HepG2 (cell line): ENCODE results near the gene JPT2. TPM values are rescaled to one million over a fixed set of nuclear protein-coding genes. Genes with fewer than 3 reads are reported as not detected.
A peak's percentile ranks its signal among the peaks of the same experiment; 100 is the strongest.

ENCODE experiments used
- BATF2 ChIP-seq: sonication (generic); formaldehyde crosslinking; IDR thresholded peaks from 2 replicates; pipeline ENCODE4 v1.8.0; 2022; ENCODE audit warnings: mild to moderate bottlenecking, missing genetic modification reagents, moderate library complexity
- CHD4 ChIP-seq: fragments of 200-600 bp; sonication (generic); IDR thresholded peaks from 2 replicates; pipeline ENCODE4 v1.7.0; 2017; ENCODE audit warnings: mild to moderate bottlenecking, low read length, borderline replicate concordance
- DRAP1 ChIP-seq: IDR thresholded peaks from 2 replicates; pipeline ENCODE4 v1.6.1; 2016; ENCODE audit warnings: missing genetic modification reagents, missing compliant biosample characterization
- HOXA7 ChIP-seq: sonication (generic); formaldehyde crosslinking; IDR thresholded peaks from 2 replicates; pipeline ENCODE4 v1.8.1; 2022; ENCODE audit warnings: mild to moderate bottlenecking, missing genetic modification reagents, moderate library complexity
- IRF9 ChIP-seq: sonication (generic); formaldehyde crosslinking; IDR thresholded peaks from 2 replicates; pipeline ENCODE4 v1.8.0; 2022; ENCODE audit warnings: missing genetic modification reagents, mild to moderate bottlenecking, borderline replicate concordance
- KMT2A ChIP-seq: sonication (generic); formaldehyde crosslinking; IDR thresholded peaks from 2 replicates; pipeline ENCODE4 v1.4.0; 2020; ENCODE audit warnings: missing genetic modification reagents
- PAXIP1 ChIP-seq: sonication (generic); formaldehyde crosslinking; conservative IDR thresholded peaks from 2 replicates; pipeline ENCODE4 v1.4.0; 2020; ENCODE audit warnings: mild to moderate bottlenecking, missing genetic modification reagents, moderate library complexity
- PHF5A ChIP-seq: IDR thresholded peaks from one replicate; pipeline ENCODE4 v1.6.1; 2018; ENCODE audit warnings: low read depth, missing genetic modification reagents; ENCODE audit not compliant: unreplicated experiment
- TEAD2 ChIP-seq: sonication (generic); formaldehyde crosslinking; IDR thresholded peaks from 2 replicates; pipeline ENCODE4 v1.9.0; 2021; ENCODE audit warnings: missing genetic modification reagents
- WIZ ChIP-seq: sonication (generic); formaldehyde crosslinking; IDR thresholded peaks from 2 replicates; pipeline ENCODE4 v1.5.1; 2020; ENCODE audit warnings: mild to moderate bottlenecking, missing genetic modification reagents
- YEATS2 ChIP-seq: sonication (generic); formaldehyde crosslinking; IDR thresholded peaks from 2 replicates; pipeline ENCODE4 v1.4.0; 2020; ENCODE audit warnings: missing genetic modification reagents, borderline replicate concordance
- ZNF224 ChIP-seq: sonication (generic); formaldehyde crosslinking; IDR thresholded peaks from 2 replicates; pipeline ENCODE4 v1.5.0; 2020; ENCODE audit warnings: mild to moderate bottlenecking, missing genetic modification reagents
- ZNF280B ChIP-seq: sonication (generic); formaldehyde crosslinking; IDR thresholded peaks from 2 replicates; pipeline ENCODE4 v1.5.0; 2020; ENCODE audit warnings: missing genetic modification reagents, mild to moderate bottlenecking, borderline replicate concordance
- ZNF292 ChIP-seq: sonication (generic); formaldehyde crosslinking; IDR thresholded peaks from 2 replicates; pipeline ENCODE4 v1.8.1; 2022; ENCODE audit warnings: mild to moderate bottlenecking, low read depth, missing genetic modification reagents, borderline replicate concordance
- ZNF354B ChIP-seq: sonication (generic); formaldehyde crosslinking; IDR thresholded peaks from 2 replicates; pipeline ENCODE4 v1.8.0; 2022; ENCODE audit warnings: mild to moderate bottlenecking, missing genetic modification reagents
- ZNF460 ChIP-seq: sonication (generic); formaldehyde crosslinking; IDR thresholded peaks from 2 replicates; pipeline ENCODE4 v1.5.1; 2020; ENCODE audit warnings: missing genetic modification reagents, mild to moderate bottlenecking, borderline replicate concordance
- ZNF556 ChIP-seq: sonication (generic); formaldehyde crosslinking; IDR thresholded peaks from 2 replicates; pipeline ENCODE4 v1.4.0; 2020; ENCODE audit warnings: mild to moderate bottlenecking, missing genetic modification reagents, borderline replicate concordance
- ZNF569 ChIP-seq: sonication (generic); formaldehyde crosslinking; IDR thresholded peaks from 2 replicates; pipeline ENCODE4 v1.5.0; 2020; ENCODE audit warnings: mild to moderate bottlenecking, missing genetic modification reagents, moderate library complexity, borderline replicate concordance
- ZNF746 ChIP-seq: sonication (generic); formaldehyde crosslinking; IDR thresholded peaks from 2 replicates; pipeline ENCODE4 v1.8.0; 2022; ENCODE audit warnings: mild to moderate bottlenecking, missing genetic modification reagents
- polyA plus RNA-seq, 8 experiments: library from polyadenylated mRNA; depleted of rRNA in 3 of 8; stranded (reverse) in 7 of 8; unstranded in 1 of 8; fragments of >200 nt; fragmentation: Illumina TruSeq in 4 of 8; extraction: Trizol in 4 of 8; gene quantifications; 2 replicates each; pipeline versions ENCODE4 v1.2.1 to v1.2.3, GENCODE V29; 2011 to 2016; ENCODE audit warnings: low read depth in 4 of 8, missing spikeins in 1 of 8, mixed read lengths in 1 of 8; ENCODE audit not compliant: insufficient read depth in 1 of 8
- total RNA-seq, 5 experiments: library from RNA; depleted of rRNA; stranded (reverse); fragments of >200 nt; fragmentation: Illumina TruSeq; extraction: Trizol; gene quantifications; 2 replicates each; pipeline ENCODE4 v1.2.3, GENCODE V29; 2016; ENCODE audit warnings: low read depth in 1 of 5
- TF ChIP-seq, protein P1 (sequence below): sonication (generic); formaldehyde crosslinking; IDR thresholded peaks from 2 replicates; pipeline ENCODE4 v1.4.0; 2020; ENCODE audit warnings: missing genetic modification reagents, borderline replicate concordance

The JPT2 gene
- total and polyA plus RNA-seq, 2 of the 13 experiments (the other 11 are each of a cell fraction or from before 2014, with no cell fraction given): 53.5 to 89.4 TPM

DNA sequence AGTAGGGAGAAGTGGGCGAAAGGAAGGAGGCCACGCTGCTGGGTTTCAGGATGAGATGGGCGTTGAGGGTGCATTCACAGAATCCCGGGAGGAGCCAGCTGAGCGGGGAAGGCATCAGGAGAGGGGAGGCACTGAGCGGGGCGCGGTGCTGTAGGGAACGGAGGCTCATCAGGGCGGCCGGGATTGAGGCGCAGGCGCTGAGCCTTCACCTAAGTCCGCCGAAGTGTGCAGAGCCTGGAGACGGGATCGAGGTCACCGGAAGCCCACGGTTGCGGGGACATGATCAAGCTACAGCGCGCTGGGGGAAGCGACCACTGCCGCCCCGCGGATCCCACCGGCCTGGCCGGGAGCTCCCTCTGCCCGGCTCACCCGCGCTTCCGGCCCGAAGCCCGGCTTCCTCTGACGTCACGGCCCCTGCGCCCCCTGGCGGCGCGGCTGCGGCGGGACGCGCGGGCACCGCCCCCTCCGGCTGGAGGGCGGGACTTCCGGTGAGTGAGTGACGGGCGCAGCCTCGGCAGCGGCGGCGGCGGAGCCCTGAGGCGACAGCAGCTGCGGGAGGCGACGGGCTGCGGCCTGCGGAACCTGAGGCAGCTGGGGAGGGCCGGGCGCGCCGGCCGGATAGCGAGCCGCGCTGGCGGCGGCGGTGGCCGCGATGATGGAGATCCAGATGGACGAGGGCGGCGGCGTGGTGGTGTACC is 27.8 kb downstream of the JPT2 start, which contains the start of gene MAPK8IP3 (continued):
- TF ChIP-seq BATF2 (CRISPR knock-in tag): no peak
- no peak for TF ChIP-seq YEATS2
- TF ChIP-seq KMT2A (CRISPR knock-in tag): no peak; the same call in 1 of the 2 replicates
- TF ChIP-seq TEAD2 (CRISPR knock-in tag): no peak
- no peak; the same call in 1 of the 2 replicates for TF ChIP-seq DRAP1
- TF ChIP-seq ZNF280B (CRISPR knock-in tag): 0 out of 2 replicates have a peak, but pooled peaks have one; percentile 22
- TF ChIP-seq ZNF354B (CRISPR knock-in tag): no peak
- TF ChIP-seq IRF9 (CRISPR knock-in tag): peak; percentile 61; the same call in 1 of the 2 replicates
- TF ChIP-seq WIZ: peak; percentile 12; the same call in 1 of the 2 replicates
- peak; percentile 80 for TF ChIP-seq PHF5A
- no peak for TF ChIP-seq ZNF224 (CRISPR knock-in tag)
- TF ChIP-seq ZNF556 (CRISPR knock-in tag): peak; percentile 40; the same call in 1 of the 2 replicates
- peak; percentile 29; the same call in 1 of the 2 replicates for TF ChIP-seq ZNF460
- TF ChIP-seq, protein P1, sequence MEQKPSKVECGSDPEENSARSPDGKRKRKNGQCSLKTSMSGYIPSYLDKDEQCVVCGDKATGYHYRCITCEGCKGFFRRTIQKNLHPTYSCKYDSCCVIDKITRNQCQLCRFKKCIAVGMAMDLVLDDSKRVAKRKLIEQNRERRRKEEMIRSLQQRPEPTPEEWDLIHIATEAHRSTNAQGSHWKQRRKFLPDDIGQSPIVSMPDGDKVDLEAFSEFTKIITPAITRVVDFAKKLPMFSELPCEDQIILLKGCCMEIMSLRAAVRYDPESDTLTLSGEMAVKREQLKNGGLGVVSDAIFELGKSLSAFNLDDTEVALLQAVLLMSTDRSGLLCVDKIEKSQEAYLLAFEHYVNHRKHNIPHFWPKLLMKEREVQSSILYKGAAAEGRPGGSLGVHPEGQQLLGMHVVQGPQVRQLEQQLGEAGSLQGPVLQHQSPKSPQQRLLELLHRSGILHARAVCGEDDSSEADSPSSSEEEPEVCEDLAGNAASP (CRISPR knock-in tag): 0 out of 2 replicates have a peak, but pooled peaks have one; percentile 44
- TF ChIP-seq PAXIP1: peak; percentile 58
- no peak for TF ChIP-seq CHD4
- peak; percentile 24; the same call in 1 of the 2 replicates for TF ChIP-seq ZNF746 (CRISPR knock-in tag)
- no peak for TF ChIP-seq ZNF569
- no peak for TF ChIP-seq ZNF292 (CRISPR knock-in tag)
- no peak for TF ChIP-seq HOXA7
